ENCODE data around the gene IRF6.
"Not testable (repeated sequence)": the region's sequence is repeated elsewhere in the genome, so short reads cannot be mapped to it uniquely, and the experiment has no call there.

IRF6 gene

DNA sequence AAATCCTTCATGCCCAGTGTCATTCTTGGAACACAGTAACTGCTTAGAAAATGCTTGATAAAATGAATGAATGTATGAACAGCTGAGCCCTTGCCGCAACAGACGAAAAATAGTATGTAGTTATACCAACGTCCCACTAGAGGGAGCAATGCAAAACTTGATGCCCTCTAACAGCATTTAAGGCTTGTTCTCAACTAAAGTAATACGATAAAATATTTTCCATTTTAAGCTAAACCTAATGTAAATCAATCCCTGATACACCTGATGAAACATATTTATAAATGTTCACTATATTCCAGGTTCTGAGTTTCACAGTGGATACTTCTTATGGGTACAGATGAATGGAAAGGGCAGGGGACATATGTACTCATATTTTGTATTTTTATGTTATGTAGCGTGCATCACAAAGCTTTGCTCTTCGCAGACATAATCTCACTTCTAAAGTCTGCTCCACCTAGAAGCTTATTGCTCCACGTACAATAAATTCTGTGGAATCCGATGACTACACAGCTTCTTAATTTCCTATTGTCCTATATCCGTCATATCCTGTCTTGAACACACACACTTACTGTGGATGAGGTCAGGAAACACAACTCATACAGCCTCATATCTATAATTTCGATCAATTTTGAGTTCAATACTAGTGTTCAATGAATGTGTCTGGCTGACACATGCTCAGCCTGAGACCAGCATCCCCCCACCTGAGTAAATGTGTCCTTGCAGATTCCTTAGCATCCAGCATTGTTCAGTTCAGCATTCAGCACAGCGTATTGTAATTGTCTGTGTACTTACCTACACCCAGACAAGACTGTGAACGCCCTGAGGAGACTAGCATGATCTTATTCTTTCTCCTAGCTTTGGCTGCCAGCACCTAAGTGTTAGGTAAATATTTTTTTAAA lies 17.4 kb upstream of the IRF6 start:
- DNase-seq (ENCODE audit: low spot score) = no peak

GRCh38 chr1:209822706-209823105 lies 16.8 kb upstream of the IRF6 start:
- DNase-seq (ENCODE audit: low spot score) = no peak

DNA sequence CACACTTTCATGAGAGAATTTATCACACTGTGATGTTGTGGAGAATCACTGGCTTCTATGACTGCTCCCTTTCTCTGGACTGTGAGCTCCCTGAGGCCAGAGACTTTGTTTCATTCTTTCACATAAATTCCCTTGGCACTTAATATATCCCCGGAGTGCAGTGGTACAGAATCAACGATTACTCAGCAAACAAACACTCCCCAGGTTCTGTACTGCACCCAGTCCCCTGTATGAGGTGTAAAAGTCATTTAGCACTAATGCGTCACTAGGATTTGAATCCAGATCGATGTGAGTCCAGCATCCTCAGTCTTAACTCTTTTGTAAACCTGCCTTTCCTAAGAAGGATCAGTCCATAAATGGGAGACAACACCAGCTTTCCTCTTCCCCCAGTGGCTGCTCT lies 15.0 kb upstream of the IRF6 start:
- DNase-seq (ENCODE audit: low spot score) = no peak

- no peak for DNase-seq (ENCODE audit: low spot score)
Observed at GRCh38 chr1:209819058-209819457, 13.1 kb upstream of the IRF6 start.

DNA sequence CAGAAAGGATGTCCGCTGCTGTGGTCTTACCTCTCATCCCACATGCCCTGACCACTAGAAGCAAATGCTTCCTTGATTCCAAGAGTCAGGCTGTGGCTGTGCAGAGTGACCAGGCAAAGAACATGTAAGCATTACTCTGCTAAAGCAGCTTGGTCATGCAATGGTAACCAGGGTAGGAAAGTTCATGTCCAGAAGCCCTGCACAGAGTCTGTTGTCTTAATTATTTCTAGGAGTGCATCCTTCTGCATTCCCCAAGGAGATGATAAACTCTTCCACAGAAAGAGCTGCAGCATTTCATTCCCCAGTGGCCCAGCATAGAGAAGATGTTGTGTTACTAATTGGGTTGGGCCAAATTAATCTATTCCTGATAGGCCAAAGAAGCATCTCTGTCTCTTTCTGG lies 11.7 kb upstream of the IRF6 start:
- no peak for DNase-seq (ENCODE audit: low spot score)

DNA sequence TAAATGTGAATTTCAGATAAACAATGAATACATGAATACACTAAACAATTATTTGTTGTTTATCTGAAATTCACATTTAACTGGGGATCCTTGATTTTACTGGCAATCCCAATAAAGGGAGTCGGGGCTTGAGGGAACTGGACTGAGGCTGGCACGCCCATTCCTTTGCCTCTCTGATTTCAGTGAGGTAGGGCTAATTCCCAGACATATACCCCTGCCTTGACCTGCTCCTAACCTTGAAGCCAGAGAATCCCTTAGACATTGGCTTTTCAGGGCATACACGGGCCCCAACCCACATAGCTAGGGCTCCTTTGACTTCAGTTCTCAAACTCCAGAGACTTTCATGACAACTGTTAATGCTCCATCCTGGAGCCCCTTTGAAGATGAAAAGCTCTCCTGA lies 11.0 kb upstream of the IRF6 start:
- no peak for DNase-seq (ENCODE audit: low spot score)

- DNase-seq (ENCODE audit: low spot score) = no peak
Observed at GRCh38 chr1:209815931-209816341, 10.0 kb upstream of the IRF6 start.

- DNase-seq (ENCODE audit: low spot score) = no peak
Observed at GRCh38 chr1:209815490-209815889, 9.5 kb upstream of the IRF6 start.

DNA sequence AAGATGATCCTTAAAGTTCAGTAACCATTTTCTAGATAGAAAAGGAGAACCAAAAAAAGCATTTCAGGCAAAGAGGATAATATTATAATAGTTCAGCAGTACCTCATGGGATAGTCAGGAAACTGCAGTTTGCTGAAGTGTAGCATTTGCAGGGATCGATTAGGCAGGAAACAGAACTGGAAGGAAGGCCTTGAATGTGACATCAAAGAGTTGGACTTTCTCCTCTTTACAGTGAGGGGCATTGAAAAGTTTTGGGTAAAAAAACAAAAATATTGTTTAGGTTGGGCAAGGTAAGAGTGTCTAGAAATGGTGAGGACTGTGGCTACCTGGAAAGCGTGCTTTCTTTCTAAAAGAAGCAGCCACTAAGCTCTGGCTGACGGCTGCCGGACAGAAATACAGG lies 8.0 kb upstream of the IRF6 start:
- no peak for DNase-seq (ENCODE audit: low spot score)

DNA sequence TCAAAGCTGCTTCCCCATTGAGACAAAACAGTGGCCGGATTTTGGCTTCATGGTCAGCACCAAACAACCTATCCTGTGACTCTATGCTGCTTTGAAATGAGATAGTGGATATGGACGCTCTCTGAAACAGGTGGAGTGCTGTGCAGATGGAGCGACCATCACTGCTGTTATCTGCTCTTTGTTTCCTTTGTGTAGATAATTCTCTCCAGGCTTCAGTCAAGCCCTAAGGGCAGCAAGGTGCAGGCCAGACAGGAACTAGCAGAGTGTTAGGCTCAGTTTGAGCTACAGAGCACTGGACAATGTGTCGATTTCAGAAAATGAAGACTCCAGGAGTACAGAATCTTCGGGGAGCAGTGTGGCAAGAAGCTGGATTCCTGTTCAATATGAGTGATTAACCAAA lies 4.8 kb upstream of the IRF6 start:
- no peak for DNase-seq (ENCODE audit: low spot score)

GRCh38 chr1:209809611-209810010 lies 3.7 kb upstream of the IRF6 start:
- DNase-seq (ENCODE audit: low spot score) = no peak

GRCh38 chr1:209808059-209808581 lies 2.2 kb upstream of the IRF6 start:
- DNase-seq (ENCODE audit: low spot score) = no peak

- DNase-seq (ENCODE audit: low spot score) = no peak
Observed at GRCh38 chr1:209807509-209807908, 1.6 kb upstream of the IRF6 start.

- no peak for DNase-seq (ENCODE audit: low spot score)
Observed at GRCh38 chr1:209805341-209805781, 581 bp downstream of the IRF6 start.

GRCh38 chr1:209803568-209803967 lies 2.4 kb downstream of the IRF6 start:
- no peak for DNase-seq (ENCODE audit: low spot score)

GRCh38 chr1:209802780-209803152 lies 3.2 kb downstream of the IRF6 start:
- DNase-seq (ENCODE audit: low spot score) = no peak

- DNase-seq (ENCODE audit: low spot score) = no peak
Observed at GRCh38 chr1:209802117-209802779, 3.7 kb downstream of the IRF6 start.

GRCh38 chr1:209800984-209801834 lies 4.7 kb downstream of the IRF6 start:
- no peak for DNase-seq (ENCODE audit: low spot score)

GRCh38 chr1:209797978-209798639 lies 7.8 kb downstream of the IRF6 start:
- DNase-seq (ENCODE audit: low spot score) = no peak

DNA sequence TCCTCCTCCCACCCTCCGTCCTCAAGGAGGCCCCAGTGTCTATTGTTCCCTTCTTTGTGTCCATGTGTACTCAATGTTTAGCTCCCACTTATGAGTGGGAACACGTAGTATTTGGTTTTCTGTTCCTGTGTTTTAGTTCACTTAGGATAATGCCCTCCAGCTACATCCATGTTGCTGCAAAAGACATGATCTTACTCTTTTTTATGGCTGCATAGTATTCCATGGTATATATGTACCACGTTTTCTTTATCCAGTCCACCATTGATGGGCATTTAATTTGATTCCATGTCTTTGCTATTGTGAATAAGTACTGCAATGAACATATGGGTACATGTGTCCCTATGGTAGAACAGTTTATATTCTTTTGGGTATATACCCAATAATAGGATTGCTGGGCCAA lies 12.2 kb downstream of the IRF6 start:
- DNase-seq (ENCODE audit: low spot score) = not testable (repeated sequence)

DNA sequence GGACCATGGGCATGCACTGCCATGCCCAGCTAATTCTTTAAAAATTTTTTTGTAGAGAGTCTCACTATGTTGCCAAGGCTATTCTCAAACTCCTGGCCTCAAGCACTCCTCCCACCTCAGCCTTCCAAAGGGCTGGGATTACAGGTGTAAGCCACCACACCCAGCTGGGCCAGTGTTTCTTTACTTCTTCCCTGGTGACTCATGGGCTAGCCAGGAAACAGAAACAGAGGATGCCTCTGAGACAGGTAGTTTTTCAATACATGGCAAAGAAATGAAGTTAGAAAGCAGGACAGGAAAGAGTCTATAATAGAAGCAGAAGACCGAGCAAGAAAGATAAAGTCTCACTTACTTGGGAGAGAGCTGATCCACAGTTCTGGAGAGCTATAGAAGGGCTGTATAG lies 14.0 kb downstream of the IRF6 start:
- DNase-seq (ENCODE audit: low spot score) = no peak
